H9 (cell line): ENCODE results near the gene TBX21. TPM values are rescaled to one million over a fixed set of nuclear protein-coding genes. Genes with fewer than 3 reads are reported as not detected.

Source experiments
- DNase-seq: peaks from one replicate; pipeline ENCODE4 v3.0.0-alpha.2; 2017
- H2AFZ ChIP-seq: one replicate; pipeline ENCODE4 v1.6.1; 2013; ENCODE audit warnings: mild to moderate bottlenecking, low read length, control low read depth, moderate library complexity
- H2AK5ac ChIP-seq: 2 replicates; pipeline ENCODE4 v1.6.1; 2013; ENCODE audit warnings: low read length, control low read depth, mixed read lengths; ENCODE audit not compliant: insufficient read length
- H2BK120ac ChIP-seq: one replicate; pipeline ENCODE4 v1.6.1; 2013; ENCODE audit warnings: low read depth, mild to moderate bottlenecking, low read length, control low read depth, inconsistent platforms; ENCODE audit not compliant: poor library complexity, severe bottlenecking
- H2BK12ac ChIP-seq: 2 replicates; pipeline ENCODE4 v1.6.1; 2013; ENCODE audit warnings: low read length, control low read depth, mixed read lengths, low read depth; ENCODE audit not compliant: insufficient read length
- H2BK15ac ChIP-seq: 2 replicates; pipeline ENCODE4 v1.6.1; 2013; ENCODE audit warnings: low read depth, low read length, control low read depth
- H2BK20ac ChIP-seq: one replicate; pipeline ENCODE4 v1.6.1; 2013; ENCODE audit warnings: low read depth, mild to moderate bottlenecking, low read length, control low read depth, inconsistent platforms; ENCODE audit not compliant: poor library complexity, severe bottlenecking
- H2BK5ac ChIP-seq: 2 replicates; pipeline ENCODE4 v1.6.1; 2013; ENCODE audit warnings: low read length, control low read depth, mixed read lengths; ENCODE audit not compliant: insufficient read length
- H3K14ac ChIP-seq: 2 replicates; pipeline ENCODE4 v1.6.1; 2013; ENCODE audit warnings: low read length, control low read depth; ENCODE audit not compliant: insufficient read depth
- H3K18ac ChIP-seq: 2 replicates; pipeline ENCODE4 v1.6.1; 2013; ENCODE audit warnings: low read depth, mild to moderate bottlenecking, mixed read lengths, low read length, control low read depth; ENCODE audit not compliant: insufficient read length
- H3K23ac ChIP-seq: 2 replicates; pipeline ENCODE4 v1.6.1; 2013; ENCODE audit warnings: low read length, control low read depth, mixed read lengths, low read depth; ENCODE audit not compliant: insufficient read length
- H3K23me2 ChIP-seq: 2 replicates; pipeline ENCODE4 v1.6.1; 2013; ENCODE audit warnings: low read depth, mild to moderate bottlenecking, mixed read lengths, low read length, control low read depth; ENCODE audit not compliant: insufficient read length, poor library complexity, severe bottlenecking
- H3K27ac ChIP-seq: 2 replicates; pipeline ENCODE4 v1.5.1; 2013; ENCODE audit warnings: low read length, control low read depth, mixed read lengths, low read depth; ENCODE audit not compliant: insufficient read length
- H3K27me3 ChIP-seq: 2 replicates; pipeline ENCODE4 v1.6.1; 2013; ENCODE audit warnings: low read length, control low read depth, inconsistent platforms; ENCODE audit not compliant: insufficient read depth
- H3K4ac ChIP-seq: 2 replicates; pipeline ENCODE4 v1.6.1; 2013; ENCODE audit warnings: low read depth, mild to moderate bottlenecking, control low read depth, inconsistent platforms, low read length, moderate library complexity
- H3K4me1 ChIP-seq: 2 replicates; pipeline ENCODE4 v1.6.1; 2013; ENCODE audit warnings: low read length, control low read depth, inconsistent platforms; ENCODE audit not compliant: insufficient read depth
- H3K4me2 ChIP-seq: 2 replicates; pipeline ENCODE4 v1.6.1; 2013; ENCODE audit warnings: low read length, control low read depth, mixed read lengths; ENCODE audit not compliant: insufficient read length, insufficient read depth
- H3K56ac ChIP-seq: 2 replicates; pipeline ENCODE4 v1.6.1; 2013; ENCODE audit warnings: low read depth, mild to moderate bottlenecking, mixed read lengths, low read length, control low read depth; ENCODE audit not compliant: insufficient read length
- H3K79me1 ChIP-seq: 2 replicates; pipeline ENCODE4 v1.6.1; 2013; ENCODE audit warnings: low read depth, mild to moderate bottlenecking, moderate library complexity, low read length, control low read depth, inconsistent platforms; ENCODE audit not compliant: insufficient read depth, poor library complexity, severe bottlenecking
- H3K79me2 ChIP-seq: 2 replicates; pipeline ENCODE4 v1.6.1; 2013; ENCODE audit warnings: low read length, control low read depth, inconsistent platforms; ENCODE audit not compliant: insufficient read depth
- H3K9ac ChIP-seq: 2 replicates; pipeline ENCODE4 v1.6.1; 2013; ENCODE audit warnings: low read length, control low read depth, mixed read lengths; ENCODE audit not compliant: insufficient read length; ENCODE audit errors: extremely low read depth
- H3K9me3 ChIP-seq: one replicate; pipeline ENCODE4 v1.6.1; 2013; ENCODE audit warnings: low read depth, low read length, inconsistent platforms; ENCODE audit not compliant: control insufficient read depth
- H3T11ph ChIP-seq: one replicate; pipeline ENCODE4 v1.6.1; 2013; ENCODE audit warnings: mild to moderate bottlenecking, low read length, control low read depth, inconsistent platforms
- H4K20me1 ChIP-seq: one replicate; pipeline ENCODE4 v1.6.1; 2013; ENCODE audit not compliant: control insufficient read depth, insufficient read length, insufficient read depth
- H4K5ac ChIP-seq: 2 replicates; pipeline ENCODE4 v1.6.1; 2013; ENCODE audit warnings: low read depth, mild to moderate bottlenecking, mixed read lengths, low read length, control low read depth; ENCODE audit not compliant: insufficient read length
- H4K8ac ChIP-seq: replicated peaks from 2 replicates; pipeline ENCODE4 v1.6.1; 2013; ENCODE audit warnings: low read length, control low read depth, mixed read lengths, low read depth; ENCODE audit not compliant: insufficient read length
- H4K91ac ChIP-seq: 2 replicates; pipeline ENCODE4 v1.6.1; 2013; ENCODE audit warnings: low read depth, mild to moderate bottlenecking, moderate library complexity, mixed read lengths, low read length, control low read depth; ENCODE audit not compliant: insufficient read length
- H3K27ac Mint-ChIP-seq, 3 experiments: 2 replicates in 2 of 3; 3 replicates in 1 of 3; pipeline ENCODE4 v1.8.0; 2020 to 2021; ENCODE audit warnings: mixed read lengths in 3 of 3, mild to moderate bottlenecking in 1 of 3, moderate library complexity in 1 of 3
- H3K27me3 Mint-ChIP-seq: 2 replicates; pipeline ENCODE4 v1.8.0; 2021; ENCODE audit warnings: low read depth, mild to moderate bottlenecking, moderate library complexity, mixed read lengths
- H3K36me3 Mint-ChIP-seq, 3 experiments: 2 replicates in 2 of 3; 3 replicates in 1 of 3; pipeline ENCODE4 v1.8.0; 2020 to 2021; ENCODE audit warnings: low read depth in 3 of 3, mixed read lengths in 3 of 3; ENCODE audit not compliant: insufficient read depth in 1 of 3
- H3K4me1 Mint-ChIP-seq, 2 experiments: 2 replicates each; pipeline ENCODE4 v1.8.0; 2020; ENCODE audit warnings: mixed read lengths in 2 of 2
- H3K4me3 Mint-ChIP-seq, 2 experiments: 2 replicates in 1 of 2; 3 replicates in 1 of 2; pipeline ENCODE4 v1.8.0; 2020 to 2021; ENCODE audit warnings: mild to moderate bottlenecking in 2 of 2, mixed read lengths in 2 of 2, moderate library complexity in 1 of 2
- H3K9me3 Mint-ChIP-seq, 2 experiments: 2 replicates in 1 of 2; 3 replicates in 1 of 2; pipeline ENCODE4 v1.8.0; 2020; ENCODE audit warnings: mild to moderate bottlenecking in 2 of 2, mixed read lengths in 2 of 2, moderate library complexity in 1 of 2
- CTCF ChIP-seq: fragments of 200-600 bp; sonication (generic); conservative IDR thresholded peaks from 3 replicates; pipeline ENCODE4 v1.8.0; 2021; ENCODE audit warnings: antibody characterized with exemption, mild to moderate bottlenecking
- WGBS: extraction: QIAGEN DNeasy Blood & Tissue Kit; methylation state at CpG from one replicate; pipeline ENCODE4 v1.1.7; 2013; ENCODE audit warnings: missing lambda C conversion rate, low lambda C conversion rate, mixed read lengths; ENCODE audit not compliant: insufficient read length; ENCODE audit errors: extremely low coverage; 5-methylcytosine and 5-hydroxymethylcytosine counted together
- total RNA-seq: library from RNA; stranded (reverse); gene quantifications from 2 replicates; pipeline ENCODE4 v1.2.1, GENCODE V29; 2021

Gene TBX21
- total RNA-seq, 1 experiment from 2014 or later: not detected

DNA sequence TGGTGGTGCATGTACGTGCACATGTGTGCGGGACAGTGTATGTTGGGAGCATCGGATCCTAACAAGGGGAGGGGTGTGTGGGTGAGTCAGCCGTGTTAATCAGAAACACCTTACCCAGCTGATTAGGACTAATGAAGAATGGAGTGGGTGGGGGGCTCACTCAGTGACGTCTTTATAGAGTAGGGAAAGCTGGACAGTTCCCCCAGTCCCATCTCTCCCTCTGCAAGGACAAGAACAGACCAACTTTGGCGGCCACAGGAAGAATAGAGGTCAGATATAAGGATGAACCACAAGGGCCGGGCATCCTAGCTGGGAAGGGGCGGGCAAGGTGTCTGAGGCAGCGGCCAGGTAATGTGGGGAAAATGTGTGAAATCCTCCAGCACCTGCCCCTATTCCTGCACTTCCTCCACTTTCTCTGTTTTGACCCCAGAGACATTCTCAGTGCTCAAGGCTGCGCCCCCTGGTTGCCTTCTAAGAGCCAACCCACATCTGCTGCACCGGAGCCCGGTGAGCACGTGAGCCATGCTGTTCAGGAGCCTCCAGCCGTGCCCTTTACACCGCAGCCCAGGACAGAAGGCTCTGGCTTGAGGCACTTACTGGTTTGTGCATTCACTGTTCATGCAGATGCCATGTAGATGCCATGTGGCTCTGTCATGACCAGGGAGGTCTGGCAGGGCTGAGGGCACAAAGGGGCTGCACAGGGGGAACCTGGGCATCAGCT lies 18.9 kb upstream of the TBX21 start:
- Mint-ChIP-seq H3K36me3 (peaks cover 2 to 13% (median 7%) of the 10 kb centered on the region in 3 experiments; a peak in 3 of 7 replicates), H3K4me1 (peaks cover 19 to 24% of the 10 kb centered on the region in 2 experiments), H3K4me3 (no peak overlapping the region), H3K9me3 (no peaks in the 10 kb centered on the region), H3K27me3 (peaks cover 43% of the 10 kb centered on the region), H3K27ac (no peak overlapping the region)
- no peak overlapping the region for H3K18ac ChIP-seq
- H2AK5ac ChIP-seq: no peak overlapping the region
- no peaks in the 10 kb centered on the region for H3K9me3 ChIP-seq
- H3K27ac ChIP-seq: no peak overlapping the region
- no peak overlapping the region for H2BK20ac ChIP-seq
- no peak overlapping the region for H4K8ac ChIP-seq
- no peaks in the 10 kb centered on the region for H3K23me2 ChIP-seq
- no peak overlapping the region for H3K4me2 ChIP-seq
- no peak overlapping the region for H2BK12ac ChIP-seq
- no peaks in the 10 kb centered on the region for H3K79me2 ChIP-seq
- no peak overlapping the region for H2BK120ac ChIP-seq
- no CpG with 5 or more reads among the region's 15 CpGs for WGBS
- no peak overlapping the region for H3K9ac ChIP-seq
- H3K14ac ChIP-seq: no peak overlapping the region
- no peak overlapping the region for H2AFZ ChIP-seq
- no peaks in the 10 kb centered on the region for H3K4me1 ChIP-seq
- no peak overlapping the region for H3K4ac ChIP-seq
- H2BK15ac ChIP-seq: no peak overlapping the region
- H4K5ac ChIP-seq: no peak overlapping the region
- no peaks in the 10 kb centered on the region for H3K79me1 ChIP-seq
- H4K20me1 ChIP-seq: no peaks in the 10 kb centered on the region
- no peak overlapping the region for H2BK5ac ChIP-seq
- peak; percentile 38 for TF ChIP-seq CTCF
- DNase-seq: peak; percentile 77
- no peaks in the 10 kb centered on the region for H3K27me3 ChIP-seq
- H3K23ac ChIP-seq: no peak overlapping the region
- H3K56ac ChIP-seq: no peak overlapping the region
- no peak overlapping the region for H3T11ph ChIP-seq
- H4K91ac ChIP-seq: no peak overlapping the region
